ENCODE results near the gene USP4. TPM values are rescaled to one million over a fixed set of nuclear protein-coding genes. Genes with fewer than 3 reads are reported as not detected.
"Not testable (repeated sequence)": the region's sequence is repeated elsewhere in the genome, so short reads cannot be mapped to it uniquely, and the experiment has no call there.

The USP4 gene
- total and polyA plus RNA-seq, 2 donors from 2014 or later = 28.5 to 72.5 TPM

DNA sequence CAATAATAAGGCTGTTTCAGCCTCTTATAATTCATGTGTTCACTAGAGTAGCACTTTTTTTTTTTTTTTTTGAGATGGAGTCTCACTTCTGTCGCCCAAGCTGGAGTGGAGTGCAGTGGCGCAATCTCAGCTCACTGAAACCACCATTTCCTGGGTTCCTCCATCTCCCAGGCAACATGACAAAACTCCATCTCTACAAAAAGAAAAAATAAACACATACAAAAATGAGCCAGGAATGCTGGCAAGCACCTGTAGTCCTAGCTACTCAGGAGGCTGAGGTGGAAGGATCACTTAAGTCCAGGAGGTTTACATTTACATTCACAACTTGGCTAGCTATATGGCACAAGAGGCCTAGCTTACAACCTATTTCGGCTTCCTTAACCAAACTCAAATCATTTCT is 6.8 kb downstream of the USP4 start:
- Histone ChIP-seq H3K27me3 (ENCODE audit: control insufficient read depth, insufficient read depth, low read length) (no peaks in the 10 kb centered on the region), H3K27ac (ENCODE audit: low read depth in 2 of 2, low read length in 2 of 2) (no peak overlapping the region), H3K9me3 (ENCODE audit: control insufficient read depth in 2 of 3, insufficient read depth in 1 of 3, low read length in 3 of 3) (no peaks in the 10 kb centered on the region), H3K4me3 (ENCODE audit: low read length in 3 of 3) (no peak overlapping the region), H3K36me3 (ENCODE audit: control insufficient read depth in 2 of 3, insufficient read depth in 3 of 3, low read length in 3 of 3) (peaks cover 6 to 21% (median 15%) of the 10 kb centered on the region in 3 donors), H3K4me1 (ENCODE audit: control insufficient read depth in 2 of 3, insufficient read depth in 2 of 3, low read depth in 1 of 3, low read length in 3 of 3) (no peaks in the 10 kb centered on the region), H3K9ac (ENCODE audit: low read length in 3 of 3) (no peak overlapping the region)
- DNase-seq = no peak
- TF ChIP-seq, protein P1, sequence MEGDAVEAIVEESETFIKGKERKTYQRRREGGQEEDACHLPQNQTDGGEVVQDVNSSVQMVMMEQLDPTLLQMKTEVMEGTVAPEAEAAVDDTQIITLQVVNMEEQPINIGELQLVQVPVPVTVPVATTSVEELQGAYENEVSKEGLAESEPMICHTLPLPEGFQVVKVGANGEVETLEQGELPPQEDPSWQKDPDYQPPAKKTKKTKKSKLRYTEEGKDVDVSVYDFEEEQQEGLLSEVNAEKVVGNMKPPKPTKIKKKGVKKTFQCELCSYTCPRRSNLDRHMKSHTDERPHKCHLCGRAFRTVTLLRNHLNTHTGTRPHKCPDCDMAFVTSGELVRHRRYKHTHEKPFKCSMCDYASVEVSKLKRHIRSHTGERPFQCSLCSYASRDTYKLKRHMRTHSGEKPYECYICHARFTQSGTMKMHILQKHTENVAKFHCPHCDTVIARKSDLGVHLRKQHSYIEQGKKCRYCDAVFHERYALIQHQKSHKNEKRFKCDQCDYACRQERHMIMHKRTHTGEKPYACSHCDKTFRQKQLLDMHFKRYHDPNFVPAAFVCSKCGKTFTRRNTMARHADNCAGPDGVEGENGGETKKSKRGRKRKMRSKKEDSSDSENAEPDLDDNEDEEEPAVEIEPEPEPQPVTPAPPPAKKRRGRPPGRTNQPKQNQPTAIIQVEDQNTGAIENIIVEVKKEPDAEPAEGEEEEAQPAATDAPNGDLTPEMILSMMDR (IDR thresholded peaks at IDR 0.05; ENCODE audit: borderline replicate concordance, extremely low read depth, insufficient read depth) = no peak
- FAIRE-seq = no peak
- intact Hi-C loops (cut with DNase I) = no loop called here

DNA sequence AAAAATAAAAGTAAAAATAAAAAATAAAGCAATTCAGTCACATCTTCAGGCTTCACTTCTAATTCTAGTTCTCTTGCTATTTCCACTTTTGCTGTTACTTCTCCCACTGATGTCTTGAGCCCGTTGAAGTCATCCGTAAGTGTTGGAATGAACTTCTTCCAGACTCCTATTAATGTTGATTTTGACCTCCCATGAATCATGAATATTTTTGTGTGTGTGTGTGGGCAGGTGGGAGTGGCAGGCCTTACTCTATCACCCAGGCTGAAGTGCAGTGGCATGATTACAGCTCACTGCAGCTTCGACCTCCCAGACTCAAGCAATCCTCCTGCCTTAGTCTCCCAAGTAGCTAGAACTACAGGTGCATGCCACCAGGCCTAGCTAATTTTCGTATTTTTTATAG is 10.7 kb downstream of the USP4 start:
- no peaks in the 10 kb centered on the region for H3K4me1 ChIP-seq (ENCODE audit: control insufficient read depth in 2 of 3, insufficient read depth in 2 of 3, low read depth in 1 of 3, low read length in 3 of 3)
- no peak overlapping the region for H3K9ac ChIP-seq (ENCODE audit: low read length in 3 of 3)
- H3K27me3 ChIP-seq (ENCODE audit: control insufficient read depth, insufficient read depth, low read length) = no peaks in the 10 kb centered on the region
- H3K36me3 ChIP-seq (ENCODE audit: control insufficient read depth in 2 of 3, insufficient read depth in 3 of 3, low read length in 3 of 3) = peaks cover 10 to 46% (median 24%) of the 10 kb centered on the region in 3 donors
- FAIRE-seq = no peak
- DNase-seq = no peak
- H3K27ac ChIP-seq (ENCODE audit: low read depth in 2 of 2, low read length in 2 of 2) = no peak overlapping the region
- intact Hi-C loops (cut with DNase I) = no loop called here
- H3K9me3 ChIP-seq (ENCODE audit: control insufficient read depth in 2 of 3, insufficient read depth in 1 of 3, low read length in 3 of 3) = no peaks in the 10 kb centered on the region
- no peak overlapping the region for H3K4me3 ChIP-seq (ENCODE audit: low read length in 3 of 3)
- TF ChIP-seq, protein P1 (IDR thresholded peaks at IDR 0.05; ENCODE audit: borderline replicate concordance, extremely low read depth, insufficient read depth) = no peak

DNA sequence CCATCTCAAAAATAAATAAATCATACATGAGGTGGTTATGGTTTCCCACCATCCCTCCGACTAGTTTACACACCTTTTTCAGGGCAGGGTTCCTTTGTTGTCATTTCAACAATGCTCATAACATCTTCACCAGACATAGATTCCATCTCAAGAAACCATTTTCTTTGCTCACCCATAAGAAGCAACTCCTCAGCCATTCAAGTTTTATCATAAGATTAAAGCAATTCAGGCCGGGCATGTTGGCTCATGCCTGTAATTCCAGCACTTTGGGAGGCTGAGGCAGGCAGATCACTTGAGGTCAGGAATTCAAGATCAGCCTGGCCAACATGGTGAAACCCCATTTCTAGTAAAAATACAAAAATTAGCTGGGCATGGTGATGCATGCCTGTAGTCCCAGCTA is 11.5 kb downstream of the USP4 start:
- peaks cover 5 to 48% (median 31%) of the 10 kb centered on the region in 3 donors for H3K36me3 ChIP-seq (ENCODE audit: control insufficient read depth in 2 of 3, insufficient read depth in 3 of 3, low read length in 3 of 3)
- intact Hi-C loops (cut with DNase I) = not testable (repeated sequence)

DNA sequence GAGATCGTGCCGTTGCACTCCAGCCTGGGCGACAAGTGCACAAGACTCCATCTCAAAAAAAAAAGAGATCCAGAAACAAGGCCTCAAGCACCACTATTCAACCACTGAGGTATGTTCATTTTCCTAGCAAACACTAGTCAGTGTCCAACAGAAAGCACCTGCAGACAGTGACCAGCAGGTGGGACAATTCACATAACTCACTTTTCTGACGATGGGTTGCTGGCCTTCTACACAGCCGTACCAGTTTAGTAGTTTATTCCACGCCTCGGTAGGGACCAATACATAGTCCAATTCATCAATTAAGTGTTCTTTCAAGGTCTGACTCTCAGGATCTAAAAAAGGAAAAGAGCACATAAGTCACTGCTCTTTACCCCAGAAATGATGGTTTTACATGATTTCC is 12.4 kb downstream of the USP4 start:
- FAIRE-seq = no peak
- Histone ChIP-seq H3K9me3 (ENCODE audit: control insufficient read depth in 2 of 3, insufficient read depth in 1 of 3, low read length in 3 of 3) (no peaks in the 10 kb centered on the region), H3K27ac (ENCODE audit: low read depth in 2 of 2, low read length in 2 of 2) (no peak overlapping the region), H3K9ac (ENCODE audit: low read length in 3 of 3) (no peak overlapping the region), H3K4me3 (ENCODE audit: low read length in 3 of 3) (no peak overlapping the region), H3K36me3 (ENCODE audit: control insufficient read depth in 2 of 3, insufficient read depth in 3 of 3, low read length in 3 of 3) (peaks cover 4 to 43% (median 29%) of the 10 kb centered on the region in 3 donors), H3K27me3 (ENCODE audit: control insufficient read depth, insufficient read depth, low read length) (no peaks in the 10 kb centered on the region), H3K4me1 (ENCODE audit: control insufficient read depth in 2 of 3, insufficient read depth in 2 of 3, low read depth in 1 of 3, low read length in 3 of 3) (no peaks in the 10 kb centered on the region)
- intact Hi-C loops (cut with DNase I) = no loop called here
- DNase-seq = peak in 1 of 5 donors; percentile 8
- TF ChIP-seq, protein P1 (IDR thresholded peaks at IDR 0.05; ENCODE audit: borderline replicate concordance, extremely low read depth, insufficient read depth) = no peak

More for the DNA sequence above, 11.5 kb downstream of the USP4 start:
- not testable (repeated sequence) for H3K9me3 ChIP-seq (ENCODE audit: control insufficient read depth in 2 of 3, insufficient read depth in 1 of 3, low read length in 3 of 3); H3K27me3 ChIP-seq (ENCODE audit: control insufficient read depth, insufficient read depth, low read length); H3K9ac ChIP-seq (ENCODE audit: low read length in 3 of 3); H3K4me3 ChIP-seq (ENCODE audit: low read length in 3 of 3); DNase-seq; H3K4me1 ChIP-seq (ENCODE audit: control insufficient read depth in 2 of 3, insufficient read depth in 2 of 3, low read depth in 1 of 3, low read length in 3 of 3); FAIRE-seq; H3K27ac ChIP-seq (ENCODE audit: low read depth in 2 of 2, low read length in 2 of 2)
